ENCODE measurements around the gene SMYD1.

The SMYD1 gene

DNA sequence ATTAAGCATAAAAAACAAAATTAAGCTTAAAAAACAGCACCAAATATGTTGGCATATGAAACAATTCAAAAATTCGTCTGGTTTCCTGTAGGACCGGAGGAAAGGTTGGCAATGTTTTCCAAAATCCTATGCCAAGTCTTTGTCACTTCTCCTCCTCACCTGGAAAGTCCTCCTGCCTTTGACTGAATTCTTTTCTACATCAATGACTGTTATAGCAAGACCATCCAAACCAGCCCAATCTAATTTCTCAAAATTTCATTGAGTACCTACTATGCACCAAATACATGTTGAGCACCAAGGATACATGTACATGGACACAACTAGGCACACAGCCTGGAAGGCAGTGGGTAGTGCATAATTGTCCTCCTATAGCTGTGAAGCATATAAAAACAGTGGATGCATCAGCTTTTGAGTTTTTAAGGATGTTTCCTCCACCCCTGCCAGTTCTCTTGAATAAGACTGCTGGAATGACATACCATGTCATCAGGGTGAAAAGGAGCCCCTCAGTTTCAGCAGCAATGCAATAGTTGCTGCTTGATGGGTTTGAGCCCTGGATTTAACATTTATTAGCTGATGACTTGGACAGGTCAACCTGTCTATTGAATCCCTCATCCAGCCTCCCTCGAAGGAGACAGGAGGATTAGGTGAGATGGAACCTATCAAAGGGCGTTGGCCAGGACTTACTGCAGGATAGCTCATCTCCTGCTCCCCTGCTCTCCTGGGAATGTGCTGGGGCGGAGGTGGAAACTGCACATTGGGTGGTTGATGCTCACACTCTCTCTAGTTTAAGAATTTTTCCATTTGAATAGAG, 55.7 kb downstream of the SMYD1 start:
- Histone ChIP-seq H3K4me1 (ENCODE audit: control insufficient read depth in 1 of 2, insufficient read depth in 2 of 2, low read length in 2 of 2) (no peaks in the 10 kb centered on the region), H3K23ac (ENCODE audit: low read length) (no peak overlapping the region), H2BK5ac (ENCODE audit: low read depth, low read length, poor library complexity) (no peak overlapping the region), H3K18ac (ENCODE audit: low read length) (no peak overlapping the region), H4K8ac (ENCODE audit: low read depth, low read length) (no peak overlapping the region), H4K12ac (ENCODE audit: low read depth, low read length) (no peak overlapping the region), H3K79me2 (ENCODE audit: control insufficient read depth, insufficient read depth, low read length, poor library complexity) (no peaks in the 10 kb centered on the region), H4K91ac (ENCODE audit: low read depth, low read length) (no peak overlapping the region), H3K9ac (ENCODE audit: low read length) (no peak overlapping the region), H3K36me3 (ENCODE audit: control insufficient read depth in 1 of 2, insufficient read depth in 2 of 2, low read length in 2 of 2) (no peaks in the 10 kb centered on the region), H3K27ac (ENCODE audit: low read depth, low read length) (no peak overlapping the region), H3K79me1 (ENCODE audit: low read length) (no peaks in the 10 kb centered on the region), H3K4me3 (ENCODE audit: low read depth, low read length) (no peak overlapping the region), H2AK5ac (ENCODE audit: low read length) (no peak overlapping the region), H3K4me2 (ENCODE audit: low read length) (no peak overlapping the region), H3K27me3 (ENCODE audit: insufficient read depth, low read length) (no peaks in the 10 kb centered on the region), H3K4ac (ENCODE audit: low read depth, low read length) (no peak overlapping the region), H3K14ac (ENCODE audit: low read length) (no peak overlapping the region), H2BK120ac (ENCODE audit: insufficient read depth, low read length, poor library complexity) (no peak overlapping the region), H3K9me3 (ENCODE audit: insufficient read depth, low read depth, low read length) (no peaks in the 10 kb centered on the region), H2BK12ac (ENCODE audit: low read length) (no peak overlapping the region), H2AFZ (ENCODE audit: insufficient read depth, low read length, poor library complexity) (no peak overlapping the region)
- WGBS (ENCODE audit: extremely low coverage, insufficient coverage, insufficient read length) = no CpG with 5 or more reads among the region's 5 CpGs
- DNase-seq = no peak

DNA sequence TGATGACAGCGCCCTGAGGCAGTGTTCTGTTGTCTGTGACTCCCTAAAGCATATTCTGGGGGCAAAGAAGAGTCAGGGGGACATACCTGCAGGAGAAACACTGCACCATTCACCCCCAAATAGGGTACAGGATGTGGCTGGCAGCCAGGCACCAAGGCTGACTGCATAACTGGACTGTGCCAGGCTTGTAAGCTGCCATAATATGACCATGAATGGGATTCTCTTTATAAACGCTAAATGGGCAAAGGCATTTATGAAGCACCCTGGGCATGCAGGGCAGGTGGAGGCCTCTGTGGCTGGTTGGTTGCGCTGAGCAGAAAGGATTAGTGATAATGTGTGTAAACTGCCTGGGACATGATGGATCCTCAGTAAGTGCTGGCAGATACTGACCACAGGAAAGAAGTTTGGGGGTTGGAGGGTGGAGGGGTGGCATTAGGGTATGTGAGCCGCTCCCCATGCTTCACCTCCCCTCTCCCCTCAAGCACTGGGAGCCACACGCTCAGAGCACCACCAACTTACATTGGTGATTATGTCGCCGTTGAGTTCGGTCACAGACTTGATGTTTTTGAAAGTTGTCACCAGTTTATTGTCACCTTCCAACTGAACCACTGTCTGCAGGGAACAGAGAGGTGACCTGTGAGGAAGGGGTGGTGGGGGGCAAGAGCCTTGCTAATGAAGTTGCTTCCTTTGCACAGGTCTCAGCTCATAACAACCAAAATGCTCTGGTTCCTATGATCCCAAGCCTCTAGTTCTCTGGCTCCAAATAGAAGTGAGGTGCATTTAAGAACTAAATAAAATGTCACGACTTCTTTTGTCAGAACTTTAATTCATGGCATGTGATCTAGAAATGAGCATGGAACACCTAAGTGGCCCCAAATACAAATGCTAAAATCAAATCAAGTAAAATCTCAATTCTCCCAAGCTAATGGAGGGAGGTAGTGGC, 56.6 kb downstream of the SMYD1 start:
- Histone ChIP-seq H4K12ac (ENCODE audit: low read depth, low read length) (no peak overlapping the region), H3K27me3 (ENCODE audit: insufficient read depth, low read length) (no peaks in the 10 kb centered on the region), H3K4me1 (ENCODE audit: control insufficient read depth in 1 of 2, insufficient read depth in 2 of 2, low read length in 2 of 2) (no peaks in the 10 kb centered on the region), H2BK120ac (ENCODE audit: insufficient read depth, low read length, poor library complexity) (no peak overlapping the region), H3K23ac (ENCODE audit: low read length) (no peak overlapping the region), H3K4me2 (ENCODE audit: low read length) (no peak overlapping the region), H3K9ac (ENCODE audit: low read length) (no peak overlapping the region), H3K4me3 (ENCODE audit: low read depth, low read length) (no peak overlapping the region), H3K14ac (ENCODE audit: low read length) (no peak overlapping the region), H3K27ac (ENCODE audit: low read depth, low read length) (no peak overlapping the region), H4K8ac (ENCODE audit: low read depth, low read length) (no peak overlapping the region), H2AK5ac (ENCODE audit: low read length) (no peak overlapping the region), H3K79me1 (ENCODE audit: low read length) (no peaks in the 10 kb centered on the region), H2BK12ac (ENCODE audit: low read length) (no peak overlapping the region), H2BK5ac (ENCODE audit: low read depth, low read length, poor library complexity) (no peak overlapping the region), H3K9me3 (ENCODE audit: insufficient read depth, low read depth, low read length) (no peaks in the 10 kb centered on the region), H3K36me3 (ENCODE audit: control insufficient read depth in 1 of 2, insufficient read depth in 2 of 2, low read length in 2 of 2) (no peaks in the 10 kb centered on the region), H3K79me2 (ENCODE audit: control insufficient read depth, insufficient read depth, low read length, poor library complexity) (no peaks in the 10 kb centered on the region), H4K91ac (ENCODE audit: low read depth, low read length) (no peak overlapping the region), H3K4ac (ENCODE audit: low read depth, low read length) (no peak overlapping the region), H2AFZ (ENCODE audit: insufficient read depth, low read length, poor library complexity) (no peak overlapping the region), H3K18ac (ENCODE audit: low read length) (no peak overlapping the region)
- no CpG with 5 or more reads among the region's 9 CpGs for WGBS (ENCODE audit: extremely low coverage, insufficient coverage, insufficient read length)
- no peak for DNase-seq

DNA sequence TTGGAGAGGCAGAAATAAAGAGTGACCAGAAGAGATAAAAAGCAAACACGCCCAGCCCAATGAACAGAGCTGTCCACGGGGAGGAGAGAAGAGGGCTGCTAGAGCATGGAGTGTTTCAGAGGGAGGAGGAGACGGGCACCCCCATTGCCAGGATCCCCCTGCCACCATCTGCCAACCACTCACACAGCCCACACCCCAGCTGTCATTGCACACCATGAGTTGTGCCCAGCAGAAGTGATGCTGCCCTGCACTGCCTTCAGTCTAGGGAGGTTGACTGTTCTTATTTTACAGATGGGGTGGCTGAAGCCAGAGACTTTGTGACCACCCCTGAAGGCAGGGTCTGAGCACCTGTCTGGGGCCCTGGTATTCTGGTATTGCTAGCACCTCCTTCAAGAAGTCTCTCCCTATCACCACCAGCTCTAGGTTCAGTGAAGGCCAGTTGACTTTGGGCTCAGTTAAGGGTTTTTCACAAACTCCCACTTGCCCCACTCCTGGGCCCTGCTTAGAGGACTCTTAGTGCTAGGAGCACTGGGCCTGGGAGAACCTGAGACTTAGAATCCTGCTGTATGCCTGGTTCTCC, 57.8 kb downstream of the SMYD1 start:
- H2AK5ac ChIP-seq (ENCODE audit: low read length) = no peak overlapping the region
- no peak overlapping the region for H2BK120ac ChIP-seq (ENCODE audit: insufficient read depth, low read length, poor library complexity)
- no peaks in the 10 kb centered on the region for H3K4me1 ChIP-seq (ENCODE audit: control insufficient read depth in 1 of 2, insufficient read depth in 2 of 2, low read length in 2 of 2)
- no peaks in the 10 kb centered on the region for H3K9me3 ChIP-seq (ENCODE audit: insufficient read depth, low read depth, low read length)
- no peaks in the 10 kb centered on the region for H3K36me3 ChIP-seq (ENCODE audit: control insufficient read depth in 1 of 2, insufficient read depth in 2 of 2, low read length in 2 of 2)
- H3K79me1 ChIP-seq (ENCODE audit: low read length) = no peaks in the 10 kb centered on the region
- no peak overlapping the region for H3K4me3 ChIP-seq (ENCODE audit: low read depth, low read length)
- H3K4me2 ChIP-seq (ENCODE audit: low read length) = no peak overlapping the region
- no peak overlapping the region for H2AFZ ChIP-seq (ENCODE audit: insufficient read depth, low read length, poor library complexity)
- no peak overlapping the region for H3K18ac ChIP-seq (ENCODE audit: low read length)
- no peak overlapping the region for H4K8ac ChIP-seq (ENCODE audit: low read depth, low read length)
- no peaks in the 10 kb centered on the region for H3K79me2 ChIP-seq (ENCODE audit: control insufficient read depth, insufficient read depth, low read length, poor library complexity)
- H3K27ac ChIP-seq (ENCODE audit: low read depth, low read length) = no peak overlapping the region
- H4K91ac ChIP-seq (ENCODE audit: low read depth, low read length) = no peak overlapping the region
- H3K27me3 ChIP-seq (ENCODE audit: insufficient read depth, low read length) = no peaks in the 10 kb centered on the region
- no CpG with 5 or more reads among the region's 3 CpGs for WGBS (ENCODE audit: extremely low coverage, insufficient coverage, insufficient read length)
- no peak overlapping the region for H4K12ac ChIP-seq (ENCODE audit: low read depth, low read length)
- H3K9ac ChIP-seq (ENCODE audit: low read length) = no peak overlapping the region
- no peak overlapping the region for H3K23ac ChIP-seq (ENCODE audit: low read length)
- no peak overlapping the region for H3K4ac ChIP-seq (ENCODE audit: low read depth, low read length)
- H3K14ac ChIP-seq (ENCODE audit: low read length) = no peak overlapping the region
- H2BK12ac ChIP-seq (ENCODE audit: low read length) = no peak overlapping the region
- DNase-seq = no peak
- H2BK5ac ChIP-seq (ENCODE audit: low read depth, low read length, poor library complexity) = no peak overlapping the region

DNA sequence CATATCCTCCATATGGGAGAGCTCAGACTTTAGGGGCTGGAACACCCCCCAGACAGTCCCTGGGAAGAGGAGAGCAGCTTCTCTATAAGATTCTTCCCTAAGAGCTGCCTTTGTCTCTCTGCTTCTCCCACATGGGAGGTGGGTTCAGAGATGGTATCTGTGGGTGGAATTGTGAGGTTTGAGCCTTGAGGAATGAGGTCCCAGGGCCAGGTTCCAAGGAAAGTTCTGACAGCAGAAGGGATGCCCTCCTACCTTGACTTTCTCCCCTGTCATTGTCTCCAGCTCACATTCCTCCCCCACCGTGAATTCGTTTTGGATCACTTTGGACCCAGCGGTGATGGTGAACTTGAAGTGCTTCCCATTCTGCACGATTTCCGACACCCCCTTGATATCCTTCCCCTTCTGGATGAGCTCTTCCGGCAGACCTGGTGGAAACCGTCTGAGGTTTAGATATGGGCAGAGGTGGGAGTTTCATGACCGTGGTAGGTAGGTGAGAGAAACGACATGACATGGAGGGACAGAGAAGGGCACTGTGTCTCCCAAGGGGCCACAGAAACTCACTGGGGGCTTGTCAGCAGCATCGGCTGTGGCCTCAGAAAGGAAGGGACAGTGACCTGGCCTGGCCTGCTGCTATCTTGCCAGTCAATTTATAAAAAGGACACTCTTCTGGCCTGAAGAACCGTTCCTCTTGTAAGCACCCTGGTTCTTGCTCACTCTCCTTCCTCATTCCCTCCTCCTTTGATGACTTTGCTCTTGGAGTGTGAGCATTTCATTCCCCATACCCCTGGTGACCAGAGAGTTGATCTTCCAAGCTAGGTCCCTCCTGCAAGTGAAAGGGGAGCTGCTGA, 58.5 kb downstream of the SMYD1 start:
- H4K8ac ChIP-seq (ENCODE audit: low read depth, low read length) = no peak overlapping the region
- no peak overlapping the region for H2AFZ ChIP-seq (ENCODE audit: insufficient read depth, low read length, poor library complexity)
- H3K79me2 ChIP-seq (ENCODE audit: control insufficient read depth, insufficient read depth, low read length, poor library complexity) = no peaks in the 10 kb centered on the region
- H3K23ac ChIP-seq (ENCODE audit: low read length) = no peak overlapping the region
- H3K27ac ChIP-seq (ENCODE audit: low read depth, low read length) = no peak overlapping the region
- H3K79me1 ChIP-seq (ENCODE audit: low read length) = no peaks in the 10 kb centered on the region
- no peak overlapping the region for H3K14ac ChIP-seq (ENCODE audit: low read length)
- H4K91ac ChIP-seq (ENCODE audit: low read depth, low read length) = no peak overlapping the region
- H3K27me3 ChIP-seq (ENCODE audit: insufficient read depth, low read length) = no peaks in the 10 kb centered on the region
- H3K4ac ChIP-seq (ENCODE audit: low read depth, low read length) = no peak overlapping the region
- no peak overlapping the region for H3K4me3 ChIP-seq (ENCODE audit: low read depth, low read length)
- H3K9ac ChIP-seq (ENCODE audit: low read length) = no peak overlapping the region
- no peak overlapping the region for H3K4me2 ChIP-seq (ENCODE audit: low read length)
- no peak overlapping the region for H2BK5ac ChIP-seq (ENCODE audit: low read depth, low read length, poor library complexity)
- WGBS (ENCODE audit: extremely low coverage, insufficient coverage, insufficient read length) = no CpG with 5 or more reads among the region's 11 CpGs
- H4K12ac ChIP-seq (ENCODE audit: low read depth, low read length) = no peak overlapping the region
- H2BK12ac ChIP-seq (ENCODE audit: low read length) = no peak overlapping the region
- no peak overlapping the region for H3K18ac ChIP-seq (ENCODE audit: low read length)
- no peaks in the 10 kb centered on the region for H3K4me1 ChIP-seq (ENCODE audit: control insufficient read depth in 1 of 2, insufficient read depth in 2 of 2, low read length in 2 of 2)
- DNase-seq = no peak
- no peak overlapping the region for H2BK120ac ChIP-seq (ENCODE audit: insufficient read depth, low read length, poor library complexity)
- no peaks in the 10 kb centered on the region for H3K36me3 ChIP-seq (ENCODE audit: control insufficient read depth in 1 of 2, insufficient read depth in 2 of 2, low read length in 2 of 2)
- H2AK5ac ChIP-seq (ENCODE audit: low read length) = no peak overlapping the region
- H3K9me3 ChIP-seq (ENCODE audit: insufficient read depth, low read depth, low read length) = no peaks in the 10 kb centered on the region
